KMS-11 (cell line): ENCODE measurements around the gene DYRK1A.

Experiments
- H2AFZ ChIP-seq: fragments of 200-600 bp; sonication (generic); 2 replicates; pipeline ENCODE4 v1.6.1; 2016; ENCODE audit warnings: antibody characterized with exemption, mixed run types, low read depth
- H3K27ac ChIP-seq: fragments of 200-600 bp; sonication (generic); 2 replicates; pipeline ENCODE4 v1.6.1; 2016; ENCODE audit warnings: mild to moderate bottlenecking, mixed run types
- H3K27me3 ChIP-seq: fragments of 200-600 bp; sonication (generic); 2 replicates; pipeline ENCODE4 v1.6.1; 2017; ENCODE audit warnings: mild to moderate bottlenecking, low read depth, mixed run types, moderate library complexity; ENCODE audit not compliant: insufficient read depth
- H3K36me3 ChIP-seq: fragments of 200-600 bp; sonication (generic); 2 replicates; pipeline ENCODE4 v1.6.1; 2017; ENCODE audit warnings: mild to moderate bottlenecking, mixed run types; ENCODE audit not compliant: insufficient read depth
- H3K4me1 ChIP-seq: fragments of 200-600 bp; sonication (generic); 2 replicates; pipeline ENCODE4 v1.6.1; 2016; ENCODE audit warnings: mild to moderate bottlenecking, low read depth, mixed run types; ENCODE audit not compliant: poor library complexity, severe bottlenecking
- H3K4me2 ChIP-seq: fragments of 200-600 bp; sonication (generic); 2 replicates; pipeline ENCODE4 v1.7.0; 2016; ENCODE audit warnings: mild to moderate bottlenecking, mixed run types
- H3K4me3 ChIP-seq: fragments of 200-600 bp; sonication (generic); IDR thresholded peaks from 2 replicates; pipeline ENCODE4 v1.6.1; 2017; ENCODE audit warnings: low read depth, low read length, mixed read lengths; ENCODE audit not compliant: insufficient read depth
- H3K79me2 ChIP-seq: fragments of 200-600 bp; sonication (generic); 2 replicates; pipeline ENCODE4 v1.6.1; 2016; ENCODE audit warnings: low read depth, mixed run types; ENCODE audit not compliant: insufficient read depth
- H3K9ac ChIP-seq: fragments of 200-600 bp; sonication (generic); 2 replicates; pipeline ENCODE4 v1.6.1; 2016; ENCODE audit warnings: mild to moderate bottlenecking, mixed run types
- H4K20me1 ChIP-seq: fragments of 200-600 bp; sonication (generic); 2 replicates; pipeline ENCODE4 v1.6.1; 2016; ENCODE audit warnings: mild to moderate bottlenecking, mixed run types; ENCODE audit not compliant: insufficient read depth
- CTCF ChIP-seq: fragments of 200-600 bp; sonication (generic); conservative IDR thresholded peaks from 2 replicates; pipeline ENCODE4 v1.6.1; 2017; ENCODE audit warnings: low read depth, mild to moderate bottlenecking, antibody characterized with exemption, low read length, moderate library complexity, mixed read lengths

The DYRK1A gene

GRCh38 chr21:37473491-37473890 is 106.9 kb downstream of the DYRK1A start:
- Histone ChIP-seq H3K4me2 (no peak overlapping the region), H3K79me2 (peaks cover 69% of the 10 kb centered on the region; the same call in 1 of the 2 replicates), H3K4me3 (no peak overlapping the region), H3K4me1 (no peaks in the 10 kb centered on the region), H3K27ac (no peak overlapping the region), H2AFZ (no peak overlapping the region), H3K9ac (no peak overlapping the region), H3K36me3 (no peaks in the 10 kb centered on the region), H4K20me1 (0 out of 2 replicates have a peak, but pooled peaks cover 6% of the 10 kb centered on the region), H3K27me3 (no peaks in the 10 kb centered on the region)
- no peak for TF ChIP-seq CTCF

GRCh38 chr21:37474342-37474741 is 107.8 kb downstream of the DYRK1A start:
- Histone ChIP-seq H3K4me1 (no peaks in the 10 kb centered on the region), H2AFZ (no peak overlapping the region), H3K36me3 (no peaks in the 10 kb centered on the region), H3K79me2 (peaks cover 66% of the 10 kb centered on the region; the same call in 1 of the 2 replicates), H3K4me2 (no peak overlapping the region), H3K4me3 (no peak overlapping the region), H3K9ac (no peak overlapping the region), H3K27me3 (no peaks in the 10 kb centered on the region), H3K27ac (no peak overlapping the region), H4K20me1 (0 out of 2 replicates have a peak, but pooled peaks cover 6% of the 10 kb centered on the region)
- no peak for TF ChIP-seq CTCF

- Histone ChIP-seq H3K4me3 (no peak overlapping the region), H3K9ac (no peak overlapping the region), H3K27ac (peak overlapping the region; percentile 3; the same call in 1 of the 2 replicates), H3K4me2 (no peak overlapping the region), H3K79me2 (peaks cover 60% of the 10 kb centered on the region; the same call in 1 of the 2 replicates), H2AFZ (no peak overlapping the region), H3K4me1 (no peaks in the 10 kb centered on the region), H3K36me3 (no peaks in the 10 kb centered on the region), H3K27me3 (no peaks in the 10 kb centered on the region), H4K20me1 (0 out of 2 replicates have a peak, but pooled peaks cover 6% of the 10 kb centered on the region)
- no peak for TF ChIP-seq CTCF
Observed at GRCh38 chr21:37475186-37475868, 108.8 kb downstream of the DYRK1A start.

GRCh38 chr21:37478794-37479193 is 112.2 kb downstream of the DYRK1A start:
- 0 out of 2 replicates have a peak, but pooled peaks cover 6% of the 10 kb centered on the region for H4K20me1 ChIP-seq
- no peak overlapping the region for H3K9ac ChIP-seq
- H3K36me3 ChIP-seq, result no peaks in the 10 kb centered on the region
- H3K4me2 ChIP-seq, result no peak overlapping the region
- no peak overlapping the region for H2AFZ ChIP-seq
- no peak overlapping the region for H3K27ac ChIP-seq
- H3K79me2 ChIP-seq, result peaks cover 28% of the 10 kb centered on the region; the same call in 1 of the 2 replicates
- TF ChIP-seq CTCF, result no peak
- no peaks in the 10 kb centered on the region for H3K4me1 ChIP-seq
- H3K4me3 ChIP-seq, result no peak overlapping the region
- no peaks in the 10 kb centered on the region for H3K27me3 ChIP-seq
